Prostate gland (tissue), 2 donors: ENCODE results near the gene ABHD2.

Source experiments
- POLR2AphosphoS5 ChIP-seq: sonication (generic); formaldehyde crosslinking; IDR thresholded peaks from one replicate; pipeline ENCODE4 v1.6.1; 2017; ENCODE audit warnings: antibody characterized with exemption
- TF ChIP-seq, protein P1 (sequence below), 4 experiments: fragments of 200-600 bp in 2 of 4; fragments of 450-650 bp in 2 of 4; sonication (generic) in 2 of 4; IDR thresholded peaks; 1 replicate in 3 of 4; 2 replicates in 1 of 4; pipeline ENCODE4 v1.5.1; 2016 to 2019; ENCODE audit warnings: antibody characterized with exemption in 4 of 4, mild to moderate bottlenecking in 2 of 4, moderate library complexity in 2 of 4

DNA sequence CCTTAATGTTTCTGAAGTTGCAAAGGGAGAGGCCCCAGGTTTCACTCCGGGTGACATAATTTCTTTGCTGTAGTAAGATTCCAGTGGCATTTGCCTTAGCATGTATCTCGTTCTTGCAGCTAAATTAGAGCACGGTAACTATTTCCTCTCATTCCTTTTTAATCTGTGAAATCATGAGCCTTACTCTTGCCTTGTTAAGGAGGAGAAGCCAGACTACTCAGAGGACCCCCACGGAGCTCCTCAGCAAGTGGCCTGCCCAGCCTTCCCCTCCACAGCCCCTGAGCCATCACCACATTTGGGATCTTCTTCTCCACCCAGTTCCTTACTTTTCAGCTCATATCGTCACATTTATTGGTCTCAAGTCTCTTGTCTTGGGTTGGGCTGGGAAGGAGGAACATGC is 54.2 kb downstream of the ABHD2 start:
- TF ChIP-seq, protein P1, sequence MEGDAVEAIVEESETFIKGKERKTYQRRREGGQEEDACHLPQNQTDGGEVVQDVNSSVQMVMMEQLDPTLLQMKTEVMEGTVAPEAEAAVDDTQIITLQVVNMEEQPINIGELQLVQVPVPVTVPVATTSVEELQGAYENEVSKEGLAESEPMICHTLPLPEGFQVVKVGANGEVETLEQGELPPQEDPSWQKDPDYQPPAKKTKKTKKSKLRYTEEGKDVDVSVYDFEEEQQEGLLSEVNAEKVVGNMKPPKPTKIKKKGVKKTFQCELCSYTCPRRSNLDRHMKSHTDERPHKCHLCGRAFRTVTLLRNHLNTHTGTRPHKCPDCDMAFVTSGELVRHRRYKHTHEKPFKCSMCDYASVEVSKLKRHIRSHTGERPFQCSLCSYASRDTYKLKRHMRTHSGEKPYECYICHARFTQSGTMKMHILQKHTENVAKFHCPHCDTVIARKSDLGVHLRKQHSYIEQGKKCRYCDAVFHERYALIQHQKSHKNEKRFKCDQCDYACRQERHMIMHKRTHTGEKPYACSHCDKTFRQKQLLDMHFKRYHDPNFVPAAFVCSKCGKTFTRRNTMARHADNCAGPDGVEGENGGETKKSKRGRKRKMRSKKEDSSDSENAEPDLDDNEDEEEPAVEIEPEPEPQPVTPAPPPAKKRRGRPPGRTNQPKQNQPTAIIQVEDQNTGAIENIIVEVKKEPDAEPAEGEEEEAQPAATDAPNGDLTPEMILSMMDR (IDR thresholded peaks at IDR 0.05): no peak
- no peak for TF ChIP-seq POLR2AphosphoS5
